Liver (tissue), 9 donors: Measurements from ENCODE around the gene CD82. TPM values are rescaled to one million over a fixed set of nuclear protein-coding genes. Genes with fewer than 3 reads are reported as not detected.

Experiments
- DNase-seq: peaks from one replicate; pipeline ENCODE4 v3.0.0-alpha.2; 2017; ENCODE audit warnings: low spot score
- H3K27ac ChIP-seq, 2 donors: one replicate each; pipeline ENCODE4 v1.7.0; 2013; ENCODE audit warnings: inconsistent platforms in 2 of 2, low read length in 2 of 2, control low read depth in 1 of 2, low read depth in 1 of 2, mild to moderate bottlenecking in 1 of 2
- H3K27me3 ChIP-seq, 4 donors: one replicate each; pipeline versions ENCODE4 v1.6.1 to v1.7.0; 2013; ENCODE audit warnings: low read length in 3 of 4, inconsistent platforms in 1 of 4, mild to moderate bottlenecking in 1 of 4, moderate library complexity in 1 of 4; ENCODE audit not compliant: control insufficient read depth in 4 of 4, insufficient read depth in 4 of 4
- H3K36me3 ChIP-seq, 4 donors: one replicate each; pipeline versions ENCODE4 v1.6.1 to v1.7.0; 2013; ENCODE audit warnings: low read length in 3 of 4, mild to moderate bottlenecking in 3 of 4, low read depth in 1 of 4, moderate library complexity in 1 of 4; ENCODE audit not compliant: control insufficient read depth in 4 of 4, insufficient read depth in 3 of 4
- H3K4me1 ChIP-seq, 4 donors: one replicate each; pipeline versions ENCODE4 v1.6.1 to v1.7.0; 2013; ENCODE audit warnings: low read length in 3 of 4, mild to moderate bottlenecking in 3 of 4, moderate library complexity in 1 of 4; ENCODE audit not compliant: control insufficient read depth in 4 of 4, insufficient read depth in 4 of 4
- H3K4me3 ChIP-seq, 3 donors: one replicate each; pipeline versions ENCODE4 v1.6.1 to v1.7.0; 2013; ENCODE audit warnings: low read length in 3 of 3, control low read depth in 1 of 3, low read depth in 1 of 3, mild to moderate bottlenecking in 1 of 3
- H3K9ac ChIP-seq, 2 donors: one replicate each; pipeline ENCODE4 v1.7.0; 2013; ENCODE audit warnings: low read length in 2 of 2, mild to moderate bottlenecking in 2 of 2, moderate library complexity in 2 of 2, control low read depth in 1 of 2, low read depth in 1 of 2
- H3K9me3 ChIP-seq, 4 donors: one replicate each; pipeline versions ENCODE4 v1.6.1 to v1.7.0; 2013; ENCODE audit warnings: low read length in 3 of 4; ENCODE audit not compliant: control insufficient read depth in 4 of 4
- ATF3 ChIP-seq: IDR thresholded peaks from 2 replicates; pipeline ENCODE4 v1.6.1; 2016; ENCODE audit warnings: antibody characterized with exemption
- EGR1 ChIP-seq, 2 donors: IDR thresholded peaks; 2 replicates each; pipeline ENCODE4 v1.6.1; 2016 to 2018; ENCODE audit warnings: antibody characterized with exemption in 2 of 2, low read depth in 2 of 2
- FOXA1 ChIP-seq: IDR thresholded peaks from 2 replicates; pipeline ENCODE4 v1.6.1; 2016; ENCODE audit warnings: antibody characterized with exemption
- FOXA2 ChIP-seq: IDR thresholded peaks from 2 replicates; pipeline ENCODE4 v1.6.1; 2016; ENCODE audit warnings: antibody characterized with exemption
- GABPA ChIP-seq, 2 donors: IDR thresholded peaks in 1 of 2; conservative IDR thresholded peaks in 1 of 2; 2 replicates each; pipeline ENCODE4 v1.6.1; 2016; ENCODE audit warnings: antibody characterized with exemption in 2 of 2, mild to moderate bottlenecking in 1 of 2, moderate library complexity in 1 of 2
- HNF4G ChIP-seq: IDR thresholded peaks from 2 replicates; pipeline ENCODE4 v1.6.1; 2016; ENCODE audit warnings: antibody characterized with exemption
- JUND ChIP-seq, 2 donors: IDR thresholded peaks; 2 replicates each; pipeline ENCODE4 v1.6.1; 2016; ENCODE audit warnings: antibody characterized with exemption in 2 of 2
- MAX ChIP-seq: IDR thresholded peaks from 2 replicates; pipeline ENCODE4 v1.6.1; 2016; ENCODE audit warnings: antibody characterized with exemption
- NR2F2 ChIP-seq: IDR thresholded peaks from 2 replicates; pipeline ENCODE4 v1.6.1; 2016; ENCODE audit warnings: antibody characterized with exemption
- RAD21 ChIP-seq, 2 donors: IDR thresholded peaks; 2 replicates each; pipeline ENCODE4 v1.6.1; 2016; ENCODE audit warnings: antibody characterized with exemption in 2 of 2, mild to moderate bottlenecking in 2 of 2
- RXRA ChIP-seq, 2 donors: IDR thresholded peaks; 2 replicates each; pipeline ENCODE4 v1.6.1; 2017 to 2018; ENCODE audit warnings: antibody characterized with exemption in 2 of 2, mild to moderate bottlenecking in 1 of 2
- TAF1 ChIP-seq: conservative IDR thresholded peaks from 2 replicates; pipeline ENCODE4 v1.6.1; 2016; ENCODE audit warnings: antibody characterized with exemption, mild to moderate bottlenecking
- YY1 ChIP-seq: IDR thresholded peaks from 2 replicates; pipeline ENCODE4 v1.6.1; 2016; ENCODE audit warnings: antibody characterized with exemption, mild to moderate bottlenecking
- WGBS: extraction: QIAGEN DNeasy Blood & Tissue Kit; methylation state at CpG from one replicate; pipeline ENCODE4 v1.1.7; 2013; 5-methylcytosine and 5-hydroxymethylcytosine counted together
- polyA plus RNA-seq, 2 donors: library from polyadenylated mRNA; stranded (reverse) in 1 of 2; unstranded in 1 of 2; fragments of 200-250 nt in 1 of 2; fragments of >200 nt in 1 of 2; fragmentation: Nextera tagmentation in 1 of 2; extraction: Ambion mirVana in 1 of 2; gene quantifications; one replicate each; pipeline versions ENCODE4 v1.2.1 to v1.2.3, GENCODE V29; 2013 to 2015
- total RNA-seq, 2 donors: library from RNA; depleted of rRNA; stranded (reverse); fragments of >200 nt; gene quantifications; one replicate each; pipeline ENCODE4 v1.2.3, GENCODE V29; 2014
- TF ChIP-seq, protein P1 (sequence below): IDR thresholded peaks from 2 replicates; pipeline ENCODE4 v1.6.1; 2016; ENCODE audit warnings: antibody characterized with exemption, mild to moderate bottlenecking
- TF ChIP-seq, protein P2 (sequence below): IDR thresholded peaks from 2 replicates; pipeline ENCODE4 v1.6.1; 2016; ENCODE audit warnings: antibody characterized with exemption
- TF ChIP-seq, protein P3 (sequence below): fragments of 150-350 bp; IDR thresholded peaks from 2 replicates; pipeline ENCODE4 v1.5.1; 2017; ENCODE audit warnings: improper control_type of control experiment, low read depth, low read length; ENCODE audit not compliant: missing input control
- donor health status: healthy.
- donor health status: healthy.
- donor health status: healthy.
- donor health status: healthy.
- donor health status: healthy.

Gene CD82
- total and polyA plus RNA-seq, 4 donors, result 27.4 to 82.6 (median 47.8) TPM

DNA sequence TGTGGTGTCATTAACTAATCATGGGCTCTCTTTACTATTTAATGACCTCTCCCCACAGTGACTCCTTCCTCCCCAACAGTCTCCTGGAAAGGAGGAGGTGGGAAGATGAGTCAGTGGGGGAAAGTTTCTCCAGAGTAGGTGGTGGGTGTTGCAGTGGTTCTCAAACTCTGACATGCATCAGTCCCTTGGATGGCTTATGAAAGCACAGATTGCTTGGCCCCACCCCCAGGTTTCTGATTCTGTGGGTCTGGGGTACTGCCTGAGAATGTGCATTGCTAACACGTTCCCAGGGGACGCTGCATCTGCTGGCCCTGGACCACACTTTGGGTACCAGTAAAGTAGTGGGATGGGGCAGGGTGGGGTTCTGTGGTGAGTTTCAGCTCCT is 9.8 kb downstream of the CD82 start:
- no peaks in the 10 kb centered on the region for H3K9me3 ChIP-seq
- no peaks in the 10 kb centered on the region for H3K36me3 ChIP-seq
- no peak overlapping the region for H3K4me3 ChIP-seq
- H3K27me3 ChIP-seq, result no peaks in the 10 kb centered on the region
- H3K27ac ChIP-seq, result no peak overlapping the region
- WGBS, result 91% methylated on average over 2 of the region's 2 CpGs
- no peak for TF ChIP-seq EGR1 (IDR thresholded peaks at IDR 0.05; ENCODE audit: low read depth in 2 of 2)
- TF ChIP-seq ATF3, result no peak
- TF ChIP-seq, protein P1, sequence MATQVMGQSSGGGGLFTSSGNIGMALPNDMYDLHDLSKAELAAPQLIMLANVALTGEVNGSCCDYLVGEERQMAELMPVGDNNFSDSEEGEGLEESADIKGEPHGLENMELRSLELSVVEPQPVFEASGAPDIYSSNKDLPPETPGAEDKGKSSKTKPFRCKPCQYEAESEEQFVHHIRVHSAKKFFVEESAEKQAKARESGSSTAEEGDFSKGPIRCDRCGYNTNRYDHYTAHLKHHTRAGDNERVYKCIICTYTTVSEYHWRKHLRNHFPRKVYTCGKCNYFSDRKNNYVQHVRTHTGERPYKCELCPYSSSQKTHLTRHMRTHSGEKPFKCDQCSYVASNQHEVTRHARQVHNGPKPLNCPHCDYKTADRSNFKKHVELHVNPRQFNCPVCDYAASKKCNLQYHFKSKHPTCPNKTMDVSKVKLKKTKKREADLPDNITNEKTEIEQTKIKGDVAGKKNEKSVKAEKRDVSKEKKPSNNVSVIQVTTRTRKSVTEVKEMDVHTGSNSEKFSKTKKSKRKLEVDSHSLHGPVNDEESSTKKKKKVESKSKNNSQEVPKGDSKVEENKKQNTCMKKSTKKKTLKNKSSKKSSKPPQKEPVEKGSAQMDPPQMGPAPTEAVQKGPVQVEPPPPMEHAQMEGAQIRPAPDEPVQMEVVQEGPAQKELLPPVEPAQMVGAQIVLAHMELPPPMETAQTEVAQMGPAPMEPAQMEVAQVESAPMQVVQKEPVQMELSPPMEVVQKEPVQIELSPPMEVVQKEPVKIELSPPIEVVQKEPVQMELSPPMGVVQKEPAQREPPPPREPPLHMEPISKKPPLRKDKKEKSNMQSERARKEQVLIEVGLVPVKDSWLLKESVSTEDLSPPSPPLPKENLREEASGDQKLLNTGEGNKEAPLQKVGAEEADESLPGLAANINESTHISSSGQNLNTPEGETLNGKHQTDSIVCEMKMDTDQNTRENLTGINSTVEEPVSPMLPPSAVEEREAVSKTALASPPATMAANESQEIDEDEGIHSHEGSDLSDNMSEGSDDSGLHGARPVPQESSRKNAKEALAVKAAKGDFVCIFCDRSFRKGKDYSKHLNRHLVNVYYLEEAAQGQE, result no peak
- no peak for TF ChIP-seq JUND (IDR thresholded peaks at IDR 0.05)
- no peak for TF ChIP-seq TAF1
- TF ChIP-seq NR2F2, result no peak
- no peak for TF ChIP-seq GABPA (IDR thresholded peaks at IDR 0.05 in 1 of 2, conservative IDR thresholded peaks at IDR 0.05 in 1 of 2)
- TF ChIP-seq FOXA2, result no peak
- TF ChIP-seq, protein P2, sequence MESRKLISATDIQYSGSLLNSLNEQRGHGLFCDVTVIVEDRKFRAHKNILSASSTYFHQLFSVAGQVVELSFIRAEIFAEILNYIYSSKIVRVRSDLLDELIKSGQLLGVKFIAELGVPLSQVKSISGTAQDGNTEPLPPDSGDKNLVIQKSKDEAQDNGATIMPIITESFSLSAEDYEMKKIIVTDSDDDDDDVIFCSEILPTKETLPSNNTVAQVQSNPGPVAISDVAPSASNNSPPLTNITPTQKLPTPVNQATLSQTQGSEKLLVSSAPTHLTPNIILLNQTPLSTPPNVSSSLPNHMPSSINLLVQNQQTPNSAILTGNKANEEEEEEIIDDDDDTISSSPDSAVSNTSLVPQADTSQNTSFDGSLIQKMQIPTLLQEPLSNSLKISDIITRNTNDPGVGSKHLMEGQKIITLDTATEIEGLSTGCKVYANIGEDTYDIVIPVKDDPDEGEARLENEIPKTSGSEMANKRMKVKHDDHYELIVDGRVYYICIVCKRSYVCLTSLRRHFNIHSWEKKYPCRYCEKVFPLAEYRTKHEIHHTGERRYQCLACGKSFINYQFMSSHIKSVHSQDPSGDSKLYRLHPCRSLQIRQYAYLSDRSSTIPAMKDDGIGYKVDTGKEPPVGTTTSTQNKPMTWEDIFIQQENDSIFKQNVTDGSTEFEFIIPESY, result no peak
- TF ChIP-seq MAX, result no peak
- H3K9ac ChIP-seq, result no peak overlapping the region
- no peak for DNase-seq
- peaks cover 0 to 18% (median 4%) of the 10 kb centered on the region in 4 donors for H3K4me1 ChIP-seq

DNA sequence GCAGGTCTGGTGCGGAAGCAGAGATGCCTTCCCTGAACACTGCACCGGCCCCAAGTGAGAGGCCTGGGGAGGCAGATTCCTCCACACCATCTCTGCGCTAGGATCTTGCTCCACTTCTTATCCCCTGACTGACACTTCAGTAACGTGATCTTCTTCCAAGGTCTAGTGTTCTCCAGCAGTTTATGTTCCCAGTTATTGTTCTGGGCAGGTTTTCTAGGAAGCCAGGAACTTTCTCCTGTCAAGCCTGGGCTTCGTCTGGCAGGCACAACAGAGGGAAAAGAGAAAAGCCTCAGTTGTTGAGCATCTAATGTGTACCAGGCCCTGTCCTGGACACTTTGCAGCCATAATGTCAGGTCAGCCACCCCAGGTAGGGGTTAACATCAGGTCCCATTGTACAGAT is 10.5 kb downstream of the CD82 start:
- 97% methylated on average over 5 of the region's 5 CpGs for WGBS
- Histone ChIP-seq H3K27ac (no peak overlapping the region), H3K4me3 (no peak overlapping the region), H3K9me3 (no peaks in the 10 kb centered on the region), H3K36me3 (no peaks in the 10 kb centered on the region), H3K9ac (no peak overlapping the region), H3K27me3 (no peaks in the 10 kb centered on the region), H3K4me1 (peaks cover 0 to 15% (median 4%) of the 10 kb centered on the region in 4 donors)
- no peak for TF ChIP-seq TAF1
- TF ChIP-seq FOXA2, result no peak
- no peak for TF ChIP-seq RAD21 (IDR thresholded peaks at IDR 0.05)
- no peak for TF ChIP-seq FOXA1
- no peak for TF ChIP-seq MAX
- no peak for TF ChIP-seq YY1
- TF ChIP-seq NR2F2, result no peak
- no peak for TF ChIP-seq JUND (IDR thresholded peaks at IDR 0.05)
- TF ChIP-seq, protein P2, result no peak
- TF ChIP-seq, protein P3, sequence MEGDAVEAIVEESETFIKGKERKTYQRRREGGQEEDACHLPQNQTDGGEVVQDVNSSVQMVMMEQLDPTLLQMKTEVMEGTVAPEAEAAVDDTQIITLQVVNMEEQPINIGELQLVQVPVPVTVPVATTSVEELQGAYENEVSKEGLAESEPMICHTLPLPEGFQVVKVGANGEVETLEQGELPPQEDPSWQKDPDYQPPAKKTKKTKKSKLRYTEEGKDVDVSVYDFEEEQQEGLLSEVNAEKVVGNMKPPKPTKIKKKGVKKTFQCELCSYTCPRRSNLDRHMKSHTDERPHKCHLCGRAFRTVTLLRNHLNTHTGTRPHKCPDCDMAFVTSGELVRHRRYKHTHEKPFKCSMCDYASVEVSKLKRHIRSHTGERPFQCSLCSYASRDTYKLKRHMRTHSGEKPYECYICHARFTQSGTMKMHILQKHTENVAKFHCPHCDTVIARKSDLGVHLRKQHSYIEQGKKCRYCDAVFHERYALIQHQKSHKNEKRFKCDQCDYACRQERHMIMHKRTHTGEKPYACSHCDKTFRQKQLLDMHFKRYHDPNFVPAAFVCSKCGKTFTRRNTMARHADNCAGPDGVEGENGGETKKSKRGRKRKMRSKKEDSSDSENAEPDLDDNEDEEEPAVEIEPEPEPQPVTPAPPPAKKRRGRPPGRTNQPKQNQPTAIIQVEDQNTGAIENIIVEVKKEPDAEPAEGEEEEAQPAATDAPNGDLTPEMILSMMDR, result no peak
- TF ChIP-seq RXRA (IDR thresholded peaks at IDR 0.05), result no peak
- TF ChIP-seq ATF3, result no peak
- TF ChIP-seq HNF4G, result no peak
- DNase-seq, result no peak
